ENCODE data around the gene SUGCT. TPM values are rescaled to one million over a fixed set of nuclear protein-coding genes. Genes with fewer than 3 reads are reported as not detected.

The SUGCT gene
- total RNA-seq, 1 donor from 2014 or later: 1.2 TPM

DNA sequence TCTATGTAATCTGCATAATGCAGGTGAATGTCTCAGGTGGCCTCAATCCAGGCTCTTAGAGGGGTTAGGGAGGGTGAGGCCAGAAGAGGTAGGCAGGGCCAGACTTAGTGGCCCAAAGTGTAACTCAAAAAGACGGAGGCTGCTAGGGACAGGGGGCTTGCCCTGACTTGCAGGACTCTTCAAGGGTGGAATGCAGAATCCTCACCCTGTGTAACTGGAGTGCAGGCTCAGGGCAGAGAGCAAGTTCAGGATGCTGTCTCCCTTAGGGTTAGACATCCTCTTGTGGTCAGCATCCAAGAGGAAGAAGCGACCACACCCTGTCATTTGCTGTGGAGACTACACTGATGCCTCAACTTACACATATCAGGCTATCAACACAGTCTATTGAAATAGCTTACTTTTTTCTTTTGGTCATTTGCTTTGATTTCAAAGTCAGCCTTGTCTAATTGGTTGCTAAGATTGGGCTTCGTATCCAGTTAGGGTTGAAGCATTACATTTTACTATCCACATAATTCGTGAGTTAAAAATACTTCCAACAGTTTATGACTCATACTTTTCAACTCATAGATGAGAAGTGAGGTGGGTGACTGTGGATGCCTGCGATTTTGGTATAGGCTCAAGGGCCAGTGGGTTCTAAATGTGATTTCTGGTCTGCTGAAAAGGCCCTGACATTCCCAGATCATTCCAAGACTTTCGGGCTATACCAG is 563.6 kb downstream of the SUGCT start:
- FAIRE-seq (no peak), DNase-seq (ENCODE audit: low spot score in 2 of 2) (no peak)

DNA sequence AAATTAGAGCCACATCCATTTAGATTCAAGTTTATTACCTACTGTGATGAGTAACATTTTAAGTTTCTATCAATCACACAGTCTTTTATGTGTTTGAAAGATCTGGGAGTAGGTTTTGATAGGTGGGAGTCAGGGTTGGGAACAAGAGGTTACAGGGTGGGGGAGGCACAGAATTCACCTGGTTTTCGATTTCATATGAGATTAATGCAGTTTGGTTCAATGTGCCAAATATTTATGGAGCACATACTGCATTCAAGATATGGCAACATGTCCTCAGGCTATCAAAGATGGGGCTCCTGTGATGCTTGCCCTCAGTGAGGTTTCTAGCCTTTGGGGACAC is 564.1 kb downstream of the SUGCT start:
- FAIRE-seq: no peak
- no peak for DNase-seq (ENCODE audit: low spot score in 2 of 2)

DNA sequence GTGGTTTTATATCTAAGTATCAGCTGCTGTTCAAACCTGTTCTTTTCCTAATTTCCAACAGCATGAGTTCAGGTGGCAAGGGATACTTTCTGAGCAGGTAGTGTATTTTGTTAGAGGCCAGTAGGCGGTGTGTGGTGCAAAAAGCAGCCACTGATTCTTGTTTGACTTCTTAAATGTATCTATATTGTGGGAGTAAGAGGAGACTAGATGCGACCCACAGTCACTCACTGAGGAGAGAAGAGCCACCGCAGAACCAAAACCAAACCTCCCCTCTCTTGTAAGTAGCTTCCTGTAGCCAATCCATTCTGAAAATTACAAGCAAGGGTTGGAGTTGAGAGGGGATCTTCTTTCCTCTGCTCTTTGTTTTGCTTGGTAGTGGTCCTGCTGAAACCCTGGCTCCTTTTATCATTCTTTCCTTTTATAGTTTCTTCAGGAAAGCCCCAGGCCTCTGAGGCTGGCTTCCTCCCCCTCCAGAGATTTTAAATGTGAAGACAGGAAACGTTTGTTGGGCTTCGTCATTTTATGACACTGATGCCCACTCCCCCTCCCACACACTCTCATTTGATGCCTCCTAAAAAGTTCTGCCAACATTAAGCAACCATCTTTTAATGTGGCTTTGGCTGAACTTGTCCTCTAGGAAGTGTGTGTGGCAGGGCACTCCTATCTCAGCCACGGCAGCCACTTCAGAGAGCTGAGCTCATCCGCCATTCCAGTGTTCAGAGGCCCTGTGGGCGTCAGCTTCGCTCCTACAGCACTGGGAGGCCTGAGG is 566.0 kb downstream of the SUGCT start:
- FAIRE-seq (no peak), DNase-seq (ENCODE audit: low spot score in 2 of 2) (no peak)

DNA sequence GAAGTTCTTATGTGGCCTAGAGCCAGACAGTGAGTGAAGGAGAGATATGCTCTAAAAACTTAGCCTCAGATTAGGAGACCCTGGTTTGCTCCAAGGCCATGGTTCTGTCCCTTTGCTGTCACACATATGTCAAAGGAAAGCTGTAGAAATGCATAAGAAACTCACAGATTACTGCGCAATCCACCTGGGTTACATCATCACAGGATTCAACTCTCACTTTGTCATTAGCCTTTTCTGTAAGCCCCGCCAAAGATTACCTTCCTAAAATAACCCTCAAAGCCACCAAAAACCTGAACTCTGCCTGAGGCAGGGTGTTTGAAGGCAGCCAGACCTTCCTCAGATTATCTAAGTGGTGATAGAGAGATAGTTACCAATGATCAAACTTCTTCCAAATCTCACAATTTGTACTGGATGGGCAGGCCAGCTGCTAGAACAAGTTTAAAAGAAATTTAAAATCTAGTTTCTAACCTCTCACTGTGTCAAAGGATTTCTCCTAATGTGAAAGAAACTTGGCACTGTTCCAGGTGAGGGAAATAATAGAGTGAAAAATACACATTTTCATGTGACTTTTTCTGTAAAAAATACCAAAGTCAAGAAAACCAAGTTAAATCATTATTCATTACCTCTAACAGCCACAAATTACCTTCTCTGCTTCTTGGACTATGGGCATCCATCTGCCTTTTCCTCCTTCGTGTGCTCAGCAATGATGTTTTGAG is 567.2 kb downstream of the SUGCT start:
- FAIRE-seq: no peak
- no peak for DNase-seq (ENCODE audit: low spot score in 2 of 2)

DNA sequence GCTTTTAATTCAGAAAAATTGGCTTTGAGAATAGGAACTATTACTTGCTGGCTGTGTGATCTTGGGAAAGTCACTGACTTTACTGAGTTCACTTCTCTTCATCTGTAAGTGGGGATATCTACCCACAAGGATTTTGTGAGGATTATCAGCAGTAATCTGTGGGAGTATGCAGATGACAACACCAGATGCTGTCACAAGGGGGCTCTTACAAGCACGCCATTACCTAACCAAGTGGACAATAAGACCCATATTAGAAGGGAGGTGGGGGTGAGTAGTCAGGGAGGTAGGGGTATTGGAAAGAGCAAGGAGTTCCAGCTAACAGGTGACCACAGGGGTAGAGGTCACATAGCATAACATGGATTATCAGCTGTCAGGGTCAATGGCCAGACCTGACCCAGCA is 569.4 kb downstream of the SUGCT start:
- FAIRE-seq: no peak
- no peak for DNase-seq (ENCODE audit: low spot score in 2 of 2)

DNA sequence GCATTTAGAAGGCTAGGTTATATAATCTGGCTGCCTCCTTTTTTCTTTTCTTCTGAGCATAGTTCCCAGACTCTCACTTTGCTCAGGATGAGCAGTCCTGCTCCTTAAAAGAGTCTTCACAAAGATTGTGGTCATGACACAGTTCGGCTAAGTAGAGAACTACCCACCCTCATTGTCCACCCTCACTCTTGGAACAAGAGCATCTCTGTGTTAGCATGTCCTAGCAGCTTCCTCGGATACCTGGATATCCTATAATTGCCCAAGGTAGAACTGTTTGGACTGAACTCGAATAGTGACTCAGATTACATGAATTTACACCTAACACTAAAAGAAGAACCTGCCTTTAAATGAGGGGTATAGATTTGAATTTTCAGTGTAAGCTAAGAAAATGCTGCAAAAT is 572.0 kb downstream of the SUGCT start:
- DNase-seq (ENCODE audit: low spot score in 2 of 2): no peak
- no peak for FAIRE-seq

DNA sequence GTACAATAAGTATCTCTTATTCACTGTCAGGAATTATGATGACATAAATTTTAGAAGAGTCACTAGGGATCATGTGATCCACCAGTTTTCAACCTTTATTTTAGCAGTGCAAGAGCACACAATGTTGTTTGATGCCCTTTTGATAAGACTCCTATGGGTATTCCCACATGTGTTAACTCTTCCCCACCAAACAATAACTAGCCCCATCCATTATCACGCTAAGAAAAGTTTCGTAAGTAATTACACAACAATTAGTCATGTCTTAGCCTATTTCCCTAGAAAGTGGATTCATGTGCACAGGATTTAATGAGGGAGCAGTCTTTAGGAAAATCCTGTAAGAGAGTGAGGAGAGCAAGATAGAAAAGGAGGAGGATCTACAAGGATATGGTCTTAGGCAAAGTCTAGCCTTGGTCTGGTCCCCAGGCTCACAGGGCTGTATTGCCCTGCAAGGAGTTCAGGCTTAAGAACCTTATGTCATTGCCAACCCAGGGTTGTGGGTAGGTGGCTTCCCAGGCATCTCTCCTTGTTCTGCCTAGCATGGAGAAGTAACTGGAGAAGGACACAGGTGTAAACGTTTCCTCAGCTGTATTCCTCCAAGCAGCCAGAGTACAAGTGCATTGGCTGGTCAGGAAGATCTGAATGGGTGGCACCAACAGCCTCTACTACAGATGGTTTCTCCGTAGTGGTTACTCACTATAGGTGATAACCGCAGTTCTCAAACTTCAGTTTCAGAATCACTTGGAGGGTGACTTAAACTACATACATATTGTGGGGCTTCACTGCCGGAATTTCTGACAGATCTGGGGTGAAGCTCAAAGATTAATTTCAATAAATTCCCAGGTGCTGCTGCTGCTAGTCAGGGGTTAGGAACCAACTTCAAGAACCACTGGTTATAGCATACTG is 574.5 kb downstream of the SUGCT start:
- FAIRE-seq (no peak), DNase-seq (ENCODE audit: low spot score in 2 of 2) (no peak)

DNA sequence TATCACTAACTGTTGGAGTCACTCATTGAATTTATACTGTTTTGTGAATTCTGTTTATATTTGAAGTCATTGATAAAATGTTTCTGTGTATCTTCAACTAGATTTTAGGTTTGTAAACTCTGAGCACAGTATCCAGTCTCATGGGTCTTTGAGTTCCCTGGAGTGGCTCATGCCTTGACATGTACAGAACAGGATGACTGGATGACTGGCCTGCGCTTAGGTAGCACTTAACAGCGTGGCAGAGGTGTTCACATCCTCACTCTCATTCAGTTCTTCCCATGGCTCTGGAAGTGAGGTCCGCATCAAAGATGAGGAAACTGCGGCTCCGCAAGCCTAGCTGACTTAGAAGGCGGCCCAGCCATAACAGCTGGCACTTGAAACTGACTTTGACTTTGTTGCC is 576.9 kb downstream of the SUGCT start:
- DNase-seq (ENCODE audit: low spot score in 2 of 2) (no peak), FAIRE-seq (no peak)

DNA sequence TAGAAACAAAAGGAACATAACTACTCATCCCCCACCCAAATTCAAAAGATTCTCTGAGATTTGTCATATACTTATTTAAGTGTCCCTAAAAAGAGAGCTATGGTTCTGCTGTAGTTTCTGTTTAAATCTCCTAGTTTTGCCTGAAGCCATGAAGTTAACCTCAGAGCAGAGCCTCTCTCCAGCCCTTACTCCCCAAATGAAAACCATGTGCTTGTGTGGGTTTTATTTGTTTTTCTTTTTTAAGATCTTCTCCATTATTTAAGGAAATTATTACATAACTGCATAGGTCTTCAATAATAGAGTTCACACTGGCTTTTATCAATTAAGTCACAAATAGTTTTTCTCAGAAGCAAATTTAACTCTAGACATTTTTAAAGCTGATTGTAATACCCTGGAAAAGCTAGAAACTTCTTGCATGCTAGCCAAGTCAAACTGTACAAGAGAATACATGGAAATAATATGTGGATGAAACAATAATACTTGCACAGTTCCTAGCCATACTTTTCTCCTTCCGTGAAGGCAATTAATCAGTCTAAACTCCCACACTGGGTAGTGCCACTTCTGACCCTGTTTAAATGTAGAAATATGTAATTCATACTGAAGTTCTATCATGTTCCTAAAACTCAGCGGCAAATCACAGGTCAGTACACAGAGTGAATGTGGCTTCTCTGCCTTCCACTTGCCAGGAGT is 579.7 kb downstream of the SUGCT start:
- no peak for DNase-seq (ENCODE audit: low spot score in 2 of 2)
- FAIRE-seq: no peak

DNA sequence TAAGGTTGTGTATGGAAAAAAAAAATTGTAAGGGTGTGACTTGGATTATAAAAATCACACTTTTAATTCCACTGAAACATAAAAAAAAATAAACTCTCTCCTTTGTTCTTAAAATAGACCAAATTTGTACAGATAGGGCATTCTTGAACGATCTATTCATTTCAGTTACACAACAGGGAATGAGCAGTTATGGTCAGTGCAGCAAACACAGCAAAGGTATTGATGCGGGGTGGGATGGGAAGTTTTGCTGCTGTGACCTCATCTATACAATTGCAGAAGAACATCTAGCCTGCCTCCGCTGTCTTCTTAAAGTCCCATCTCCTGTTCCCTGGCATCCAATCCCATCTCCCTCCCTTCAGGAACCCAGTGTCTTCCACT is 580.2 kb downstream of the SUGCT start:
- DNase-seq (ENCODE audit: low spot score in 2 of 2): no peak
- FAIRE-seq: no peak

DNA sequence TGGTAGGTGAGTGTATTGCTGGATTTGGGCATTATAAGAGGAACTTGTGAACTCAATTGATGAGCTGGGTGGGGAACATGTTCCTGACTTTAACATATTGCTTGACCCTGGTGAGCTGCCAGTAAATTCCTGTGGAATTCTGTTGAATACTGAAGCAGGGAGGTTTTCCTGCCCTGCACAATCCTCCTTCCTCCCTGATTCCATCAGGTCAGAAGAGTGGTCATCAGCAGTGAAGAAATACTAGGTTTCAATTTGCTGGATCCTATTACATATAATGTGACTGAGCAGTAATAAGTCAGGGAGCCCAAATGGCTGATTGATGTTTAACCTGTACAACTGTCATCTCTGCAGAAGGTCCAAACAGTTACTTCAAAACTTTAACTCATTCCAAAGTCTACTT is 581.2 kb downstream of the SUGCT start:
- FAIRE-seq (no peak), DNase-seq (ENCODE audit: low spot score in 2 of 2) (no peak)

DNA sequence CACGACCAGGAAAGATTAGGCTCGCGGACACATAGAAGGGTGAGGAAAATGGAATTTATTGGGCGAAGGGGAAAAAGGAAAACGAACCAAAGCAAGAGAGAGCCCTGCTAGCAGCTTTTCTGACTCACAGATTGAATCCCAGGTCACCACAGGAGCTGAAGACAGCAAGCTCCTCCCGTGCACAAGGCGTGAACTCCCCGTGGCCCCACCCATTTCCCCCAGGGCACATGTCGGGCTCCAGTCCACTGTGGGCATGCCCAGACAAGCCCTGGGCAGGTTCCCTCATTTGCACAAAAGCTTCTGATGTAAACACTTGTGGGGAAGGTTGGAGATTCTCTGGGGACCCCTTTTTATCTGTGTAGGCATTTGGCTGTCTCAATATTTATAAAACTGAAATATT is 582.4 kb downstream of the SUGCT start:
- DNase-seq (ENCODE audit: low spot score in 2 of 2) (no peak), FAIRE-seq (no peak)

DNA sequence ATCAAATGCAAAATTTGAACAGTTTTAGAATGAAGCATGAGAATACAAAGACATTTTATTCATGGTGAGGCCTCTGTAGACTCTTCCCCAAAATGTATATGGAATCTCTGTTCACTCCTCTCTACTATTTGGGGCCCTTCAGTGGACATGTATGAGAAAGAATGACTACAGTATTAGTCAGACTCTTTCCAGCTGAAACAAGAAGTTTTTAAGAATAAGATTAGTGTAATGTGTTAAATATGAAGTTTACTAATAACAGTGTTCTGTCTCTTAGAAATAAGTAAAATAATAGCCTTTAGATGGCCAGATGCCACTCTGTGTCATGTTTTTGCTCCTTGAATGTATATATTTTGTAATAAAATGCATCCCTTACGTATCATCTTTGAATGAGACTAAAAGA is 585.6 kb downstream of the SUGCT start:
- no peak for FAIRE-seq
- DNase-seq (ENCODE audit: low spot score in 2 of 2): no peak

DNA sequence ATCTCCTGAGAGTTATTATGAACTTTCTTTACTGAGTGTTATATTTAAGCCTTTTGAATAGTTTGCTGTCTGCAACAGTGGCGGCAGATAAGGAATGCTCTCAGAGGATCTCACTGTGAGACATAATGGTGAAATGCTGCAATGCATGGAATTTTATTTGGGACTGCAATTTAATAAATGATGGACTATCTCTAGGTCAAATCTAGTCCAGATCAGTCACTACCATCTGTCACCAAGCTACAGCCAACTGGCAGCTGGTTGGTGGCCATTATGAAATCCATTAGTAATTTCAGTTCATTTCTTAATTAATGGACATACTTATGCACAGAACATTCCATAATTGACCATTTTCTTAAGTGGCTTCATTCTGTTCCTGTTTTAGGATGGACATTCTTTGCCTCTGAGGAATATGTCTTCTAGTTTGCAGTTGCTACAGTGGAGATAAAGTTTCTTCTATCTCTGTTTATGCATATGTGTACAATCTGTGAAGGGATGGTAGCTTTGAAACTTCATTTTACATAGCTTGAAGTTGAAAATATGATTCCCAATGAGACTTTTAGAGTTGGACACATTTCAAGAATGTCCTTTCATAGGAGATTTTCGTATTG is 586.6 kb downstream of the SUGCT start:
- FAIRE-seq (no peak), DNase-seq (ENCODE audit: low spot score in 2 of 2) (no peak)

DNA sequence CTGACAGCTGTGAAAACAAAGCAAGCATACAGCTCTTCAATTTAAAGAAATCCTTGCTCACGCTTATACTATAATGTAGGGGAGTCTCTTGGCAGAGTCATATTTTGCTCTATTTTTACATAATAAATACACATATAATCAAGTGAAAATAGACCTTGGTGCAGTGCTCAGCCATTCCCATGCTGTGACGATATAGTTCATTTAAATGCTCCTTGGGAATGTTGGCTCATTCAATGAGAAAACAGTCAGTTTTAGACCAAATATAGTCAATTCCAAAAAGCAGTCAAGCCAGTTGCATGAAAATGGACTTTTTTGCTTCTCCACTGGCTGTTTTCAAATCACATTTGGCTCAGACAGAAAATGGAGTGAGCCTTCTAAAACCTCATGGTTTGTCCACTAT is 587.4 kb downstream of the SUGCT start:
- no peak for FAIRE-seq
- DNase-seq (ENCODE audit: low spot score in 2 of 2): no peak

DNA sequence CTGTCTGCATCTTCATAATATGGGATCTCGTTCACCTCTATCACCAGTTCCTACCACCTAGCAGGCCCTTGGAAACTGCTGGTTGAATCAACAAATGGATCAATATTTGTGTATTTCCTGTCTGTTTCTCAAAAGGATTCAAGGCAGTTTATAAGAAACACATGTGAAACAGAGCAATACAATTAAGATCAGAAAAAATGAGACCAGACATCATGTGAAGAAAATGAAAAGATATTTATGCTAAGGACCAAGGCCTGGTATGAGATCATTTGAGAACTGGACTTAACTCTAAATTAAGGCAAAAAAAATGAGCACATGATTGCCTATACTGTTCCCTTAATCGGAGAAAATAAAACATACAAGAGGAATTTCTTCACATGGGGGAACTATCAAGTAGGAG is 589.0 kb downstream of the SUGCT start:
- no peak for DNase-seq (ENCODE audit: low spot score in 2 of 2)
- FAIRE-seq: no peak

DNA sequence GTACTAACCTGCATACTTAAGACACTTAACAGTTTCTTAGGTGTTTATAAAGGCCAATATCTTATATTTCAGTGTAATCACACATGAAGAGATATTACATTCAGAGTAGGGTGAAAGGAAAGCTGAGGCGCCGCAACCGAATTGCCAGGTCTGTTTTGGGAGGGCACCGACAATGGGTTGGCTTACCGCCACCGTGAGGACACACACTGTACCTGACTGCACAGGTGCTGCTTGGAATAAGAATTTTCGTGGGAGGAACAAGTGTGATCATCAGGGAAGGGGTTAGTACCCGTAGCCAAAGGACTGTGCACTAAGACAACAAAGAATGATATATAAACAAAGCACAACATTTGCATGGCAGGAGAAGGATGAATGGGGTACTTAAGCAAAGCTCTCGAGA is 591.8 kb downstream of the SUGCT start:
- no peak for DNase-seq (ENCODE audit: low spot score in 2 of 2)
- no peak for FAIRE-seq

DNA sequence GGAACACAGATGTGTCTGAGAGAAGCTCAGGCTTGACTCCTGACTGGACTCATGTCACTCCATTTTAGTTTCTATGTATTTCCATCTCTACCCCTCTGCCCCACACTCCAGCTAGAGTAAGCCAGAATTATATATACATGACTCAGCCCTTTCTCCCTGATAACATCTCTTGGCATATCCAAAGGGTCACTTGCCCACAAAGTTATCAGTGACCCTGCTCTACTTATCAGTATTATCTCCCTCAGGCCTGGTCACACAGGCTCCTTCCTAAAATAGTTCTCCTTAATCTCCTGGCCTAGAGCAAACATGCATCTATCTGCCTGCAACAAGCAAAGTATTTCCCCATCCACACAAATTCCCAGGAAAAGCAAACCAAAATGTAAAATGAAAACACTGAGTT is 598.3 kb downstream of the SUGCT start:
- no peak for DNase-seq (ENCODE audit: low spot score in 2 of 2)
- no peak for FAIRE-seq

DNA sequence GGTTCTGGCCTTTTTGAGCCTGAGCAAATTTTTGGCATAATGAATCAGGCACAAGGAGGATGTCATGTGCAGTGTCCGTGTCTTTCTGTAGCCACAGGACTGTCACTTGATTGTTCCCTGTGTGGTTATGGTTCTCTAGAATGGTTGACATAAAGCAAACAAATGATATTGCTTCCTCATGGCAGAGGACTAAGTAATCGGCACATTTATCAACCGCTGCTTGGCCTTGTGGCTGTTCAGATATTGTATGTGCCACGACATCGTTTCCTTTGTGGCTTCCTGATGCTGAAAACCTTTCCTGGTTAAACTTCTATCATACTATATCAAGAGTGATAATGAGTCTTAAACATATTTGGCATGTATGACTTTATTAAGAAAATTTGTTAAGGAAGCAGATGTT is 598.8 kb downstream of the SUGCT start:
- FAIRE-seq (no peak), DNase-seq (ENCODE audit: low spot score in 2 of 2) (no peak)

DNA sequence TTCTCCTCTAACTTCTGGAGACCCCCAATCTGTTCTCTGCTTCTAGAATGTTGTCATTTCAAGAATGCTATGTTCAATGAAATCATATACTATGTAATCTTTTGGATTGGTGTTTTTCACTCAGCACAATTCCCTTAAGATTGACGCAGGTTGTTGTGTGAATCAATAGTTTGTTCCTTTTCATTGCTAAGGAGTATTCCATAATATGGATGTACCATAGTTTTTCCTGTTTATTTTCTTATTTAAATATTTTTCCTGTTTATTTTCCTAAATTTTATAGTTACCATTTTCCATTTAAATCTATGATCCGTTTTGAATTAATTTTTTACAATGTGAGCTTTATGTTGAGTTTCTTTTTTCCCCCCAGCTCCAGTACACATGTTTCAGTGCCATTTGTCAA is 604.5 kb downstream of the SUGCT start:
- DNase-seq (ENCODE audit: low spot score in 2 of 2): no peak
- FAIRE-seq: no peak
